Measurements from ENCODE around the gene ZDHHC22. TPM values are rescaled to one million over a fixed set of nuclear protein-coding genes. Genes with fewer than 3 reads are reported as not detected.
"Not testable (repeated sequence)": the region's sequence is repeated elsewhere in the genome, so short reads cannot be mapped to it uniquely, and the experiment has no call there.

Gene ZDHHC22
- polyA plus RNA-seq, 1 experiment, result not detected

- H3K9me3 ChIP-seq (ENCODE audit: control insufficient read depth, insufficient read depth, low read length), result no peaks in the 10 kb centered on the region
- ChIA-PET CTCF (no interaction called here), POLR2A (no interaction called here)
- H3K27ac ChIP-seq (ENCODE audit: low read depth, low read length), result no peak within 1 kb of the TSS
- H3K27me3 ChIP-seq (ENCODE audit: control insufficient read depth, insufficient read depth, low read length), result peaks cover 23% of the 10 kb centered on the region
- DNase-seq (ENCODE audit: low read depth, low spot score), result no peak
- H3K4me3 ChIP-seq (ENCODE audit: low read depth, low read length), result no peak within 1 kb of the TSS
- TF ChIP-seq CTCF (IDR thresholded peaks at IDR 0.05; ENCODE audit: low read depth, low read length), result no peak
These were observed 40.2 kb upstream of the ZDHHC22 start, which contains the start of gene TMEM63C for GRCh38 chr14:77181603-77182437. TSS of gene TMEM63C (plus strand) at chr14:77181798. CDS start at chr14:77218814, 37,016 bp downstream.

GRCh38 chr14:77180726-77181602 is 39.4 kb upstream of the ZDHHC22 start:
- ChIA-PET POLR2A (no interaction called here), CTCF (no interaction called here)
- no peaks in the 10 kb centered on the region for H3K9me3 ChIP-seq (ENCODE audit: control insufficient read depth, insufficient read depth, low read length)
- no peak overlapping the region for H3K27ac ChIP-seq (ENCODE audit: low read depth, low read length)
- no peak overlapping the region for H3K4me3 ChIP-seq (ENCODE audit: low read depth, low read length)
- no peak for DNase-seq (ENCODE audit: low read depth, low spot score)
- peaks cover 22% of the 10 kb centered on the region for H3K27me3 ChIP-seq (ENCODE audit: control insufficient read depth, insufficient read depth, low read length)
- no peak for TF ChIP-seq CTCF (IDR thresholded peaks at IDR 0.05; ENCODE audit: low read depth, low read length)

- CTCF ChIA-PET, result no interaction called here
- no peak for TF ChIP-seq CTCF (IDR thresholded peaks at IDR 0.05; ENCODE audit: low read depth, low read length)
- POLR2A ChIA-PET, result no interaction called here
- Histone ChIP-seq H3K4me3 (ENCODE audit: low read depth, low read length) (no peak overlapping the region), H3K9me3 (ENCODE audit: control insufficient read depth, insufficient read depth, low read length) (no peaks in the 10 kb centered on the region), H3K27ac (ENCODE audit: low read depth, low read length) (no peak overlapping the region), H3K27me3 (ENCODE audit: control insufficient read depth, insufficient read depth, low read length) (peaks cover 17% of the 10 kb centered on the region)
- no peak for DNase-seq (ENCODE audit: low read depth, low spot score)
These were observed 37.1 kb upstream of the ZDHHC22 start for GRCh38 chr14:77178656-77179055.

GRCh38 chr14:77177702-77178101 is 36.1 kb upstream of the ZDHHC22 start:
- no peak overlapping the region for H3K4me3 ChIP-seq (ENCODE audit: low read depth, low read length)
- H3K9me3 ChIP-seq (ENCODE audit: control insufficient read depth, insufficient read depth, low read length), result no peaks in the 10 kb centered on the region
- ChIA-PET CTCF (no interaction called here), POLR2A (no interaction called here)
- H3K27ac ChIP-seq (ENCODE audit: low read depth, low read length), result no peak overlapping the region
- DNase-seq (ENCODE audit: low read depth, low spot score), result no peak
- H3K27me3 ChIP-seq (ENCODE audit: control insufficient read depth, insufficient read depth, low read length), result peaks cover 14% of the 10 kb centered on the region
- TF ChIP-seq CTCF (IDR thresholded peaks at IDR 0.05; ENCODE audit: low read depth, low read length), result no peak

- ChIA-PET CTCF (no interaction called here), POLR2A (no interaction called here)
- TF ChIP-seq CTCF (IDR thresholded peaks at IDR 0.05; ENCODE audit: low read depth, low read length), result no peak
- H3K27ac ChIP-seq (ENCODE audit: low read depth, low read length), result no peak overlapping the region
- no peaks in the 10 kb centered on the region for H3K9me3 ChIP-seq (ENCODE audit: control insufficient read depth, insufficient read depth, low read length)
- H3K4me3 ChIP-seq (ENCODE audit: low read depth, low read length), result no peak overlapping the region
- H3K27me3 ChIP-seq (ENCODE audit: control insufficient read depth, insufficient read depth, low read length), result peaks cover 7% of the 10 kb centered on the region
- DNase-seq (ENCODE audit: low read depth, low spot score), result no peak
These were observed 34.3 kb upstream of the ZDHHC22 start for GRCh38 chr14:77175843-77176242.

- H3K27me3 ChIP-seq (ENCODE audit: control insufficient read depth, insufficient read depth, low read length); H3K27ac ChIP-seq (ENCODE audit: low read depth, low read length); CTCF ChIA-PET; POLR2A ChIA-PET; DNase-seq (ENCODE audit: low read depth, low spot score); H3K4me3 ChIP-seq (ENCODE audit: low read depth, low read length); H3K9me3 ChIP-seq (ENCODE audit: control insufficient read depth, insufficient read depth, low read length): not testable (repeated sequence)
These were observed 32.5 kb upstream of the ZDHHC22 start for GRCh38 chr14:77173911-77174617.
